HepG2 (cell line): ENCODE measurements around the gene SIRT7. TPM values are rescaled to one million over a fixed set of nuclear protein-coding genes. Genes with fewer than 3 reads are reported as not detected.
A peak's percentile ranks its signal among the peaks of the same experiment; 100 is the strongest.

Source experiments
- ATAD3A ChIP-seq: sonication (generic); formaldehyde crosslinking; IDR thresholded peaks from 2 replicates; pipeline ENCODE4 v1.4.0; 2020; ENCODE audit warnings: missing genetic modification reagents
- BATF2 ChIP-seq: sonication (generic); formaldehyde crosslinking; IDR thresholded peaks from 2 replicates; pipeline ENCODE4 v1.8.0; 2022; ENCODE audit warnings: mild to moderate bottlenecking, missing genetic modification reagents, moderate library complexity
- CBX2 ChIP-seq, 2 experiments: fragments of 200-600 bp in 1 of 2; sonication (generic); formaldehyde crosslinking in 1 of 2; IDR thresholded peaks; 2 replicates each; pipeline versions ENCODE4 v1.7.0 to v1.8.1; 2018 to 2022; ENCODE audit warnings: low read depth in 2 of 2, low read length in 1 of 2, mild to moderate bottlenecking in 1 of 2, missing genetic modification reagents in 1 of 2
- CEBPB ChIP-seq: IDR thresholded peaks from 2 replicates; pipeline ENCODE4 v1.6.1; 2011; ENCODE audit warnings: low read depth, low read length, improper control_type of control experiment, borderline replicate concordance
- CREM ChIP-seq, 2 experiments: sonication (generic) in 1 of 2; formaldehyde crosslinking in 1 of 2; IDR thresholded peaks; 2 replicates each; pipeline versions ENCODE4 v1.4.0 to v1.6.1; 2016 to 2020; ENCODE audit warnings: antibody characterized with exemption in 1 of 2, mild to moderate bottlenecking in 1 of 2, missing genetic modification reagents in 1 of 2
- DNMT3B ChIP-seq: conservative IDR thresholded peaks from 2 replicates; pipeline ENCODE4 v1.6.1; 2016; ENCODE audit warnings: missing biosample characterization, control low read depth
- DR1 ChIP-seq: sonication (generic); formaldehyde crosslinking; IDR thresholded peaks from 2 replicates; pipeline ENCODE4 v1.8.0; 2021; ENCODE audit warnings: mild to moderate bottlenecking, missing genetic modification reagents, inconsistent platforms
- FOXP1 ChIP-seq, 2 experiments: fragments of 450-650 bp in 1 of 2; IDR thresholded peaks; 2 replicates each; pipeline ENCODE4 v1.6.1; 2017 to 2018; ENCODE audit warnings: antibody characterized with exemption in 1 of 2
- KLF6 ChIP-seq: IDR thresholded peaks from 2 replicates; pipeline ENCODE4 v1.8.0; 2016; ENCODE audit warnings: missing biosample characterization, missing genetic modification reagents
- MIER3 ChIP-seq: IDR thresholded peaks from 2 replicates; pipeline ENCODE4 v1.6.1; 2016; ENCODE audit warnings: missing compliant biosample characterization, borderline replicate concordance
- PCBP2 ChIP-seq: fragments of 200-400 bp; formaldehyde crosslinking; optimal IDR thresholded peaks from 2 replicates; pipeline ENCODE3; 2018; ENCODE audit warnings: low read length, low read depth; ENCODE audit not compliant: poor library complexity, severe bottlenecking
- ZNF121 ChIP-seq: sonication (generic); formaldehyde crosslinking; IDR thresholded peaks from 2 replicates; pipeline ENCODE4 v1.5.0; 2020; ENCODE audit warnings: mild to moderate bottlenecking, missing genetic modification reagents
- ZNF768 ChIP-seq: sonication (generic); formaldehyde crosslinking; IDR thresholded peaks from 2 replicates; pipeline ENCODE4 v1.4.0; 2020; ENCODE audit warnings: missing genetic modification reagents
- ZNF777 ChIP-seq: sonication (generic); formaldehyde crosslinking; IDR thresholded peaks from 2 replicates; pipeline ENCODE4 v1.4.0; 2020; ENCODE audit warnings: missing genetic modification reagents
- polyA plus RNA-seq, 8 experiments: library from polyadenylated mRNA; depleted of rRNA in 3 of 8; stranded (reverse) in 7 of 8; unstranded in 1 of 8; fragments of >200 nt; fragmentation: Illumina TruSeq in 4 of 8; extraction: Trizol in 4 of 8; gene quantifications; 2 replicates each; pipeline versions ENCODE4 v1.2.1 to v1.2.3, GENCODE V29; 2011 to 2016; ENCODE audit warnings: low read depth in 4 of 8, missing spikeins in 1 of 8, mixed read lengths in 1 of 8; ENCODE audit not compliant: insufficient read depth in 1 of 8
- total RNA-seq, 5 experiments: library from RNA; depleted of rRNA; stranded (reverse); fragments of >200 nt; fragmentation: Illumina TruSeq; extraction: Trizol; gene quantifications; 2 replicates each; pipeline ENCODE4 v1.2.3, GENCODE V29; 2016; ENCODE audit warnings: low read depth in 1 of 5
- TF ChIP-seq, protein P1 (sequence below): IDR thresholded peaks from 2 replicates; pipeline ENCODE4 v1.6.1; 2012; ENCODE audit warnings: low read length, improper control_type of control experiment
- TF ChIP-seq, protein P2 (sequence below): sonication (generic); formaldehyde crosslinking; IDR thresholded peaks from 2 replicates; pipeline ENCODE4 v1.4.0; 2020; ENCODE audit warnings: mild to moderate bottlenecking, missing genetic modification reagents

SIRT7 gene
- total and polyA plus RNA-seq, 2 of the 13 experiments (the other 11 are each of a cell fraction or from before 2014, with no cell fraction given), result 8.3 to 24.8 TPM

- TF ChIP-seq BATF2 (CRISPR knock-in tag), result peak; percentile 83
- no peak for TF ChIP-seq CBX2 (IDR thresholded peaks at IDR 0.05; ENCODE audit: low read depth, low read length)
- TF ChIP-seq CBX2 (CRISPR knock-in tag; IDR thresholded peaks at IDR 0.05; ENCODE audit: low read depth), result no peak
- no peak for TF ChIP-seq ZNF121 (CRISPR knock-in tag)
- TF ChIP-seq, protein P1, sequence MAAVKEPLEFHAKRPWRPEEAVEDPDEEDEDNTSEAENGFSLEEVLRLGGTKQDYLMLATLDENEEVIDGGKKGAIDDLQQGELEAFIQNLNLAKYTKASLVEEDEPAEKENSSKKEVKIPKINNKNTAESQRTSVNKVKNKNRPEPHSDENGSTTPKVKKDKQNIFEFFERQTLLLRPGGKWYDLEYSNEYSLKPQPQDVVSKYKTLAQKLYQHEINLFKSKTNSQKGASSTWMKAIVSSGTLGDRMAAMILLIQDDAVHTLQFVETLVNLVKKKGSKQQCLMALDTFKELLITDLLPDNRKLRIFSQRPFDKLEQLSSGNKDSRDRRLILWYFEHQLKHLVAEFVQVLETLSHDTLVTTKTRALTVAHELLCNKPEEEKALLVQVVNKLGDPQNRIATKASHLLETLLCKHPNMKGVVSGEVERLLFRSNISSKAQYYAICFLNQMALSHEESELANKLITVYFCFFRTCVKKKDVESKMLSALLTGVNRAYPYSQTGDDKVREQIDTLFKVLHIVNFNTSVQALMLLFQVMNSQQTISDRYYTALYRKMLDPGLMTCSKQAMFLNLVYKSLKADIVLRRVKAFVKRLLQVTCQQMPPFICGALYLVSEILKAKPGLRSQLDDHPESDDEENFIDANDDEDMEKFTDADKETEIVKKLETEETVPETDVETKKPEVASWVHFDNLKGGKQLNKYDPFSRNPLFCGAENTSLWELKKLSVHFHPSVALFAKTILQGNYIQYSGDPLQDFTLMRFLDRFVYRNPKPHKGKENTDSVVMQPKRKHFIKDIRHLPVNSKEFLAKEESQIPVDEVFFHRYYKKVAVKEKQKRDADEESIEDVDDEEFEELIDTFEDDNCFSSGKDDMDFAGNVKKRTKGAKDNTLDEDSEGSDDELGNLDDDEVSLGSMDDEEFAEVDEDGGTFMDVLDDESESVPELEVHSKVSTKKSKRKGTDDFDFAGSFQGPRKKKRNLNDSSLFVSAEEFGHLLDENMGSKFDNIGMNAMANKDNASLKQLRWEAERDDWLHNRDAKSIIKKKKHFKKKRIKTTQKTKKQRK, result no peak
- no peak for TF ChIP-seq FOXP1 (IDR thresholded peaks at IDR 0.05)
- TF ChIP-seq FOXP1 (CRISPR knock-in tag; IDR thresholded peaks at IDR 0.05), result no peak
- TF ChIP-seq, protein P2, sequence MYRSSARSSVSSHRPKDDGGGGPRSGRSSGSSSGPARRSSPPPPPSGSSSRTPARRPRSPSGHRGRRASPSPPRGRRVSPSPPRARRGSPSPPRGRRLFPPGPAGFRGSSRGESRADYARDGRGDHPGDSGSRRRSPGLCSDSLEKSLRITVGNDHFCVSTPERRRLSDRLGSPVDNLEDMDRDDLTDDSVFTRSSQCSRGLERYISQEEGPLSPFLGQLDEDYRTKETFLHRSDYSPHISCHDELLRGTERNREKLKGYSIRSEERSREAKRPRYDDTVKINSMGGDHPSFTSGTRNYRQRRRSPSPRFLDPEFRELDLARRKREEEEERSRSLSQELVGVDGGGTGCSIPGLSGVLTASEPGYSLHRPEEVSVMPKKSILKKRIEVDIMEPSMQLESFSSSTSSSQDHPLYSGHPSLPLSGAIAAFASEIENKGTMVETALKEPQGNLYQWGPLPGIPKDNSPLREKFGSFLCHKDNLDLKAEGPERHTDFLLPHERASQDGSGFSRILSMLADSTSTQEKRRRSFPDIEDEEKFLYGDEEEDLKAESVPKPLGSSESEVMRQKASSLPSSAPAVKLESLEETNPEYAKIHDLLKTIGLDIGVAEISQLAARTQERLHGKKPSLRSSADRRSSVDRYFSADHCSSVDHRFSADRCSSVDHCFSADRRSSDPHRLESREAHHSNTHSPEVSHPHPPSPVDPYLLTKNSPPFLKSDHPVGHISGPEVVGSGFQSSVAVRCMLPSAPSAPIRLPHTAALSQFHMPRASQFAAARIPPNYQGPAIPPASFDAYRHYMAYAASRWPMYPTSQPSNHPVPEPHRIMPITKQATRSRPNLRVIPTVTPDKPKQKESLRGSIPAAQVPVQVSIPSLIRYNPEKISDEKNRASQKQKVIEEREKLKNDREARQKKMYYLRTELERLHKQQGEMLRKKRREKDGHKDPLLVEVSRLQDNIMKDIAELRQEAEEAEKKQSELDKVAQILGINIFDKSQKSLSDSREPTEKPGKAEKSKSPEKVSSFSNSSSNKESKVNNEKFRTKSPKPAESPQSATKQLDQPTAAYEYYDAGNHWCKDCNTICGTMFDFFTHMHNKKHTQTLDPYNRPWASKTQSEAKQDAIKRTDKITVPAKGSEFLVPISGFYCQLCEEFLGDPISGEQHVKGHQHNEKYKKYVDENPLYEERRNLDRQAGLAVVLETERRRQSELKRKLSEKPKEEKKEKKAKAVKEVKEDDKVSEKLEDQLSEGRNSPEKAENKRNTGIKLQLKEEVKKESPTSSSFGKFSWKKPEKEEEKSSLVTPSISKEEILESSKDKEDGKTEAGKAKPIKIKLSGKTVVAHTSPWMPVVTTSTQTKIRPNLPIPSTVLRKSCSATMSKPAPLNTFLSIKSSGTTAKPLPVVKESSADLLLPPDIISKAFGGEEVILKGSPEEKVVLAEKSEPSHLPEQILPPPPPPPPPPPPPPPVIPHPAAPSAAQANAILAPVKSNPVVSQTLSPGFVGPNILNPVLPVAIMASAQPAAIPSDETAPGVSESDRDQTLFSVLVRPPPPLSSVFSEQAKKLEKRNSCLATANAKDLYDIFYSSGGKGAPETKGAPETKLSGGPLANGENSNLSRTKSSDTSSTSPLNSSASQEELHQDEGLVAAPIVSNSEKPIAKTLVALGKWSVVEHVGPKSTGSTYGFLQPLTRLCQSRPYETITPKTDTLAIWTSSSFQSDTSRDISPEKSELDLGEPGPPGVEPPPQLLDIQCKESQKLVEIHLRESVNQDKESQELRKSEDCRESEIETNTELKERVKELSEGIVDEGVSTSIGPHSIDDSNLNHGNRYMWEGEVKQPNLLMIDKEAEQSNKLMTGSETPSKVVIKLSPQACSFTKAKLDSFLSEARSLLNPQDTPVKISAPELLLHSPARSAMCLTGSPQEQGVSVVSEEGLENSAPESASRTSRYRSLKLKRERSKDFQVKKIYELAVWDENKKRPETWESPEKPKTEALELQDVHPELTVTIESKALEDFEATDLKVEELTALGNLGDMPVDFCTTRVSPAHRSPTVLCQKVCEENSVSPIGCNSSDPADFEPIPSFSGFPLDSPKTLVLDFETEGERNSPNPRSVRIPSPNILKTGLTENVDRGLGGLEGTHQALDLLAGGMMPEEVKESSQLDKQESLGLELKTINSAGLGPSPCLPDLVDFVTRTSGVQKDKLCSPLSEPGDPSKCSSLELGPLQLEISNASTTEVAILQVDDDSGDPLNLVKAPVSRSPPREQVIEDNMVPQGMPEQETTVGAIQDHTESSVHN (CRISPR knock-in tag), result peak; percentile 29; the same call in 1 of the 2 replicates
- TF ChIP-seq DNMT3B, result 0 out of 2 replicates have a peak, but pooled peaks have one; percentile 38
- TF ChIP-seq CREM (IDR thresholded peaks at IDR 0.05), result no peak
- no peak for TF ChIP-seq CREM (CRISPR knock-in tag; IDR thresholded peaks at IDR 0.05)
- TF ChIP-seq ZNF768 (CRISPR knock-in tag), result peak; percentile 58; the same call in 1 of the 2 replicates
- TF ChIP-seq DR1 (CRISPR knock-in tag), result peak; percentile 17
- peak; percentile 80 for TF ChIP-seq PCBP2
- TF ChIP-seq MIER3 (CRISPR knock-in tag), result no peak
- no peak for TF ChIP-seq ATAD3A
- no peak for TF ChIP-seq CEBPB
- 0 out of 2 replicates have a peak, but pooled peaks have one; percentile 20 for TF ChIP-seq KLF6 (CRISPR knock-in tag)
- peak; percentile 36; the same call in 1 of the 2 replicates for TF ChIP-seq ZNF777 (CRISPR knock-in tag)
Observed at GRCh38 chr17:81867170-81867990, 50.6 kb downstream of the SIRT7 start (continued).
